NCI-H2029 (cell line): ENCODE data around the gene DIPK1A.

Experiments used
- DNase-seq: peaks from one replicate; lab custom pipeline; 2025; lab: John Stamatoyannopoulos, UW

Gene DIPK1A

GRCh38 chr1:92953491-92953890, 7.8 kb downstream of the DIPK1A start:
- DNase-seq, result no peak

GRCh38 chr1:92952714-92953113, 8.5 kb downstream of the DIPK1A start:
- DNase-seq, result no peak

GRCh38 chr1:92951141-92951582, 10.1 kb downstream of the DIPK1A start:
- DNase-seq, result peak; percentile 8

GRCh38 chr1:92949937-92950817, 11.1 kb downstream of the DIPK1A start:
- no peak for DNase-seq

- no peak for DNase-seq
Measured at GRCh38 chr1:92948071-92948470, 13.2 kb downstream of the DIPK1A start.

GRCh38 chr1:92945748-92946270, 15.5 kb downstream of the DIPK1A start:
- DNase-seq, result no peak

- DNase-seq, result no peak
Measured at GRCh38 chr1:92944901-92945747, 16.1 kb downstream of the DIPK1A start.

- no peak for DNase-seq
Measured at GRCh38 chr1:92943502-92943847, 17.8 kb downstream of the DIPK1A start.

- DNase-seq, result no peak
Measured at GRCh38 chr1:92940541-92940940, 20.7 kb downstream of the DIPK1A start.

- no peak for DNase-seq
Measured at GRCh38 chr1:92937731-92938130, 23.5 kb downstream of the DIPK1A start.

GRCh38 chr1:92936865-92937264, 24.4 kb downstream of the DIPK1A start:
- no peak for DNase-seq

- DNase-seq, result peak; percentile 73
Measured at GRCh38 chr1:92934395-92935378, 26.6 kb downstream of the DIPK1A start.

- no peak for DNase-seq
Measured at GRCh38 chr1:92933459-92933858, 27.8 kb downstream of the DIPK1A start.

- DNase-seq, result no peak
Measured at GRCh38 chr1:92931691-92932090, 29.6 kb downstream of the DIPK1A start.

- DNase-seq, result no peak
Measured at GRCh38 chr1:92929461-92929860, 31.8 kb downstream of the DIPK1A start.

- DNase-seq, result no peak
Measured at GRCh38 chr1:92927870-92928269, 33.4 kb downstream of the DIPK1A start.

GRCh38 chr1:92926873-92927272, 34.4 kb downstream of the DIPK1A start:
- DNase-seq, result no peak

- DNase-seq, result no peak
Measured at GRCh38 chr1:92924501-92924900, 36.8 kb downstream of the DIPK1A start.

- no peak for DNase-seq
Measured at GRCh38 chr1:92923664-92924063, 37.6 kb downstream of the DIPK1A start.

- DNase-seq, result no peak
Measured at GRCh38 chr1:92922356-92923035, 38.8 kb downstream of the DIPK1A start.
